Stimulated activated CD8-positive, alpha-beta memory T cell treated with anti-CD3 and anti-CD28 coated beads, Interleukin-4, amount 100 ng/mL, for 48 hours (primary cell): Measurements from ENCODE around the gene OR51F1.
"Not testable (repeated sequence)": the region's sequence is repeated elsewhere in the genome, so short reads cannot be mapped to it uniquely, and the experiment has no call there.

Experiments used
- DNase-seq: peaks from one replicate; pipeline ENCODE4 v3.0.0-alpha.2; 2020

OR51F1 gene

GRCh38 chr11:4769838-4770237, at the start of gene OR51F1:
TSS of gene OR51F1 (minus strand) at chr11:4769938. CDS start at chr11:4769938, 0 bp downstream.
- no peak for DNase-seq

GRCh38 chr11:4809246-4809645, 39.5 kb upstream of the OR51F1 start:
- DNase-seq: no peak

- DNase-seq: no peak
Measured at GRCh38 chr11:4808476-4808875, 38.7 kb upstream of the OR51F1 start.

GRCh38 chr11:4804280-4804679, 34.5 kb upstream of the OR51F1 start, which contains the start of gene OR52R1:
TSS of gene OR52R1 (minus strand) at chr11:4804380. CDS start at chr11:4804380, 0 bp downstream.
- DNase-seq: no peak

- DNase-seq: not testable (repeated sequence)
Measured at GRCh38 chr11:4801316-4801715, 31.6 kb upstream of the OR51F1 start.

- DNase-seq: no peak
Measured at GRCh38 chr11:4798427-4799183, 28.9 kb upstream of the OR51F1 start.

- no peak for DNase-seq
Measured at GRCh38 chr11:4797206-4797605, 27.5 kb upstream of the OR51F1 start.

GRCh38 chr11:4782454-4782853, 12.7 kb upstream of the OR51F1 start:
- DNase-seq: no peak

GRCh38 chr11:4768094-4768493, 1.6 kb downstream of the OR51F1 start:
- no peak for DNase-seq

- no peak for DNase-seq
Measured at GRCh38 chr11:4766420-4767043, 3.2 kb downstream of the OR51F1 start.

GRCh38 chr11:4763096-4763495, 6.6 kb downstream of the OR51F1 start:
- no peak for DNase-seq

GRCh38 chr11:4751201-4751600, 18.5 kb downstream of the OR51F1 start:
- DNase-seq: no peak

GRCh38 chr11:4748438-4748837, 21.3 kb downstream of the OR51F1 start:
- DNase-seq: no peak

GRCh38 chr11:4740735-4741134, 29.0 kb downstream of the OR51F1 start:
- DNase-seq: no peak

- no peak for DNase-seq
Measured at GRCh38 chr11:4727171-4727570, 42.6 kb downstream of the OR51F1 start.

- DNase-seq: not testable (repeated sequence)
Measured at GRCh38 chr11:4722616-4723534, 46.9 kb downstream of the OR51F1 start.
